Uterus (tissue), 4 donors: ENCODE data around the gene GAS1. TPM values are rescaled to one million over a fixed set of nuclear protein-coding genes. Genes with fewer than 3 reads are reported as not detected.

Source experiments
- DNase-seq, 2 donors: peaks; one replicate each; pipeline ENCODE4 v3.0.0-alpha.2; 2019 to 2020
- H3K27ac ChIP-seq, 2 donors: fragments of 200-600 bp; sonication (generic); 1 replicate in 1 of 2; 2 replicates in 1 of 2; pipeline ENCODE4 v1.5.1; 2016 to 2018
- H3K27me3 ChIP-seq, 2 donors: fragments of 200-600 bp; sonication (generic); one replicate each; pipeline ENCODE4 v1.5.1; 2018 to 2019; ENCODE audit warnings: control low read depth in 1 of 2
- H3K36me3 ChIP-seq, 2 donors: fragments of 200-600 bp; sonication (generic); one replicate each; pipeline ENCODE4 v1.5.1; 2019; ENCODE audit warnings: control low read depth in 1 of 2
- H3K4me1 ChIP-seq, 2 donors: fragments of 200-600 bp; sonication (generic); one replicate each; pipeline ENCODE4 v1.5.1; 2018 to 2019; ENCODE audit warnings: control low read depth in 1 of 2
- H3K4me3 ChIP-seq, 2 donors: fragments of 200-600 bp; sonication (generic); 1 replicate in 1 of 2; 2 replicates in 1 of 2; pipeline ENCODE4 v1.5.1; 2018 to 2019; ENCODE audit warnings: mild to moderate bottlenecking in 1 of 2
- H3K9me3 ChIP-seq, 2 donors: fragments of 200-600 bp; sonication (generic); one replicate each; pipeline ENCODE4 v1.5.1; 2019; ENCODE audit warnings: control low read depth in 1 of 2
- POLR2A ChIP-seq, 2 donors: fragments of 450-650 bp; IDR thresholded peaks; one replicate each; pipeline ENCODE4 v1.6.1; 2016; ENCODE audit warnings: antibody characterized with exemption in 2 of 2, mild to moderate bottlenecking in 1 of 2, moderate library complexity in 1 of 2
- intact Hi-C: fragments of 100-400 bp; cut with DNase I; formaldehyde crosslinking; loops from one replicate; pipeline ENCODE4 v1.15.1; 2023; ENCODE audit warnings: low total_unique reads
- total RNA-seq, 4 donors: library from RNA; depleted of rRNA in 3 of 4; stranded (reverse); fragments of >200 nt in 3 of 4; gene quantifications; one replicate each; pipeline versions ENCODE4 v1.1.0 to v1.2.4, GENCODE V29; 2014 to 2023
- TF ChIP-seq, protein P1 (sequence below), 4 experiments: fragments of 200-600 bp in 2 of 4; fragments of 450-650 bp in 2 of 4; sonication (generic) in 2 of 4; IDR thresholded peaks; one replicate each; pipeline ENCODE4 v1.5.1; 2016 to 2019; ENCODE audit warnings: antibody characterized with exemption in 4 of 4, mild to moderate bottlenecking in 2 of 4, moderate library complexity in 1 of 4
- donor health status: DM: yes; HTN: yes; CAD: no.

Gene GAS1, protein sequence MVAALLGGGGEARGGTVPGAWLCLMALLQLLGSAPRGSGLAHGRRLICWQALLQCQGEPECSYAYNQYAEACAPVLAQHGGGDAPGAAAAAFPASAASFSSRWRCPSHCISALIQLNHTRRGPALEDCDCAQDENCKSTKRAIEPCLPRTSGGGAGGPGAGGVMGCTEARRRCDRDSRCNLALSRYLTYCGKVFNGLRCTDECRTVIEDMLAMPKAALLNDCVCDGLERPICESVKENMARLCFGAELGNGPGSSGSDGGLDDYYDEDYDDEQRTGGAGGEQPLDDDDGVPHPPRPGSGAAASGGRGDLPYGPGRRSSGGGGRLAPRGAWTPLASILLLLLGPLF
- total RNA-seq: 100 to 1,000 TPM in 3 of 4 donors, 10 to 100 TPM in 1; 81.6 to 281 (median 172) TPM

DNA sequence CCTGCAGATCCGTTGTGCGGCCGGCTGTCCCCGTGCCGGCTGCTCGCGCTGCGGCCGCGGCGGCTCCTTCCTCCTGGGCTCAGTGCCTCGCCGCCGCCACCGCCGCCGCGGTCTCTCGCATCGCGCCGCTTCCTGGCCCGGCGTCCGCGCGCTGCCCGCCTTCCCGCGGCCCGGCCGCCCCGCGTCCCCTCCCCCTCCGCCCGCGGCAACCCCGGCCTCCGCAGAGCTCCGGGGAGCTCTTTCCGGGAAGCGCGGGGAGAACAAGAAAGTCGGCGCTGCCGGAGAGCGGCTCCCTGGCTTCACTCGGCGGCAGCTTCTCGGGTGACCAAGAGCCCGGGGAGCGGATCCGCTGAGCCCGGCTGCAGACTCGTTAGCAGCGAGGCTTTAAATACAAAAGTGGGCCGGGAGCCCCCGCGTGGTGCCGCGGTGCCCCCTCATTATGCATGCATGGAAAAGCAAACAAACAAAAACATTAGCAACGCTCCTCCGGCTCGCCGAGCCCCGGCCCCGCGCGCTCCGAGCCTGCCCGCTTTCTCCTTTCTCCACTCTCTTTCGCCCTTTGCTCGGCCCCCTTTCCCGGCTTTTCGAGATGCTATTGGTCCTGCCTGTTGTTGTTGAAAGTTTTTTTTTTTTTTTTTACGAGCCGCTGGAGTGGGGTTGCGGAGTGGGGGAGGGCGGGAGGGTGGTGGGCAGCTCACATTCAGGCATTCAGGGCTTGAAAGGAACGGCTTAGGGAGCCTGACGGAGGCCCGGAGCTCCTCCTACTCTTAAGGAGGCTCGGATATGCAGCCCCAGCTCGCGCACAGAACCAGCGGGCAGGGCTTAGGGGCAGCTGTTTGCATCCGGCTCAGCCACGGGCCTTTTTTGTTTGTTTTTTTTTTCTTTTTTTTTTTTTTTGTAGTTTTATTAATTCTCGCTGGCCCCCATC, at the start of gene GAS1:
Gene GAS1, minus strand, starts transcription at position 361 of the 928 bp plus-strand sequence. CDS start 727 bp downstream, outside the sequence.
- intact Hi-C loops: loop anchor here (5.0 kb wide), 2 partner anchors 375 to 460 kb away; no protein-coding TSS in a partner anchor
- Histone ChIP-seq H3K27ac (peak within 1 kb of the TSS; percentile 93 to 96), H3K4me3 (peak within 1 kb of the TSS; percentile 57 to 93), H3K36me3 (no peaks in the 10 kb centered on the region), H3K27me3 (no peaks in the 10 kb centered on the region), H3K9me3 (no peaks in the 10 kb centered on the region), H3K4me1 (no peaks in the 10 kb centered on the region)
- peak; percentile 88 to 95 for DNase-seq
- TF ChIP-seq, protein P1, sequence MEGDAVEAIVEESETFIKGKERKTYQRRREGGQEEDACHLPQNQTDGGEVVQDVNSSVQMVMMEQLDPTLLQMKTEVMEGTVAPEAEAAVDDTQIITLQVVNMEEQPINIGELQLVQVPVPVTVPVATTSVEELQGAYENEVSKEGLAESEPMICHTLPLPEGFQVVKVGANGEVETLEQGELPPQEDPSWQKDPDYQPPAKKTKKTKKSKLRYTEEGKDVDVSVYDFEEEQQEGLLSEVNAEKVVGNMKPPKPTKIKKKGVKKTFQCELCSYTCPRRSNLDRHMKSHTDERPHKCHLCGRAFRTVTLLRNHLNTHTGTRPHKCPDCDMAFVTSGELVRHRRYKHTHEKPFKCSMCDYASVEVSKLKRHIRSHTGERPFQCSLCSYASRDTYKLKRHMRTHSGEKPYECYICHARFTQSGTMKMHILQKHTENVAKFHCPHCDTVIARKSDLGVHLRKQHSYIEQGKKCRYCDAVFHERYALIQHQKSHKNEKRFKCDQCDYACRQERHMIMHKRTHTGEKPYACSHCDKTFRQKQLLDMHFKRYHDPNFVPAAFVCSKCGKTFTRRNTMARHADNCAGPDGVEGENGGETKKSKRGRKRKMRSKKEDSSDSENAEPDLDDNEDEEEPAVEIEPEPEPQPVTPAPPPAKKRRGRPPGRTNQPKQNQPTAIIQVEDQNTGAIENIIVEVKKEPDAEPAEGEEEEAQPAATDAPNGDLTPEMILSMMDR (IDR thresholded peaks at IDR 0.05): peak in 2 of 4 experiments; percentile 11 to 15
- TF ChIP-seq POLR2A (IDR thresholded peaks at IDR 0.05): peak; percentile 69 to 72

DNA sequence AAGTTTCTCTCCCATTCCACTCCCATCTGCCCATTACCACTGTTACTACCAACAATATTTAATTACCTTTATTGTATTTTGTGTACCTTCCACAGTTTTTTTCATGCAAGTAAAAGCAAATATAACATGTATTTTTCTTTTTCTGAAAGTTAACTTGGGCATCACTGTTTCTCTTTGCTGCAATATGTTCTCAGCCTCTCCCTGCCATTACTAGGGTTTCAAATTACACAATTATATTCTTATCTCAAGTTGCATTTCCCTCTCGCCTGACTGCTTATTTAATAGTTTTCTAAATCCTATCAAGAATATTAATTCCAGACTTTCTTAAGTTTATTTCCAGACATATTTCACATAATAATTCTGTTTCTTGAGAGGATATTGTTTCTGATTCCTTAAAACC, 46.9 kb upstream of the GAS1 start:
- Histone ChIP-seq H3K36me3 (no peaks in the 10 kb centered on the region), H3K9me3 (no peaks in the 10 kb centered on the region), H3K27me3 (no peaks in the 10 kb centered on the region), H3K4me3 (no peak overlapping the region), H3K4me1 (no peaks in the 10 kb centered on the region), H3K27ac (no peak overlapping the region)
- DNase-seq: no peak
- intact Hi-C loops: no loop called here
- TF ChIP-seq, protein P1 (IDR thresholded peaks at IDR 0.05): no peak
- no peak for TF ChIP-seq POLR2A (IDR thresholded peaks at IDR 0.05)

DNA sequence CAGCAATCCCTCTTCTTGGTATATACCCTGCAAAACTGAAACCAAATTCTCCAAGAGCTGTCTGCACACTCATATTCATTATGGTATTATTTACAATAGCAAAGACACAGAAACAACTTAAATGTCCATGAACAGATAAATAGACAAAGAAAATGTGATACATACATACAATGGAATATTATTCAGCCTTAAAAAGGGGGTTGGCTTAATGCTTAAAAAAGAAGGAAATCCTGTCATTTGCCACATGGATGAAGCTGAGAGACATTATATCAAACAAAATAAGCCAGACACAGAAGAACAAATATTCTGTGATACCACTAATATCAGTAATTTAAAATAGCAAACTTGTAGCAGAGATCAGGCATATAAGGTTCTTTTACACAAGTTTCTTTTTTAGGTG, 46.5 kb upstream of the GAS1 start:
- H3K27ac ChIP-seq: no peak overlapping the region
- TF ChIP-seq, protein P1 (IDR thresholded peaks at IDR 0.05): no peak
- TF ChIP-seq POLR2A (IDR thresholded peaks at IDR 0.05): no peak
- H3K9me3 ChIP-seq: no peaks in the 10 kb centered on the region
- no peak for DNase-seq
- no peaks in the 10 kb centered on the region for H3K4me1 ChIP-seq
- no peaks in the 10 kb centered on the region for H3K27me3 ChIP-seq
- no peak overlapping the region for H3K4me3 ChIP-seq
- no peaks in the 10 kb centered on the region for H3K36me3 ChIP-seq
- intact Hi-C loops: no loop called here

DNA sequence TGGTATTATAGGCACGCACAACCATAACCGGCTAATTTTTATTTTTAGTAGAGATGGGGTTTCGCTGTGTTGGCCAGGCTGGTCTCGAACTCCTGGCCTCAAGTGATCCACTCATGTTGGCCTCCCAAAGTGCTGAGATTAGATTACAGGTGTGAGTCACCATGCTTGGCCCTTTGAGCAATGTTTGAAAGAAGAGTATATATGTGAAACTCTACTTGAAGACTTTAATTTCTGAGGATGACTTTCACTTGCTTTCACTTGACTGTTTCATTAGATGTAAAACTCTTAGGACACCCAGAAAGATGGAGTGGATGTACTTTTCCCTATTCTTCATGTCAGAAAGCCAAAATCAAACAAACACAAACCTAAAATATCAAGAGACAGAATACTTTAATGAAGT, 43.8 kb upstream of the GAS1 start:
- Histone ChIP-seq H3K27ac (no peak overlapping the region), H3K27me3 (no peaks in the 10 kb centered on the region), H3K4me1 (no peaks in the 10 kb centered on the region), H3K9me3 (no peaks in the 10 kb centered on the region), H3K36me3 (no peaks in the 10 kb centered on the region), H3K4me3 (no peak overlapping the region)
- TF ChIP-seq POLR2A (IDR thresholded peaks at IDR 0.05): no peak
- TF ChIP-seq, protein P1 (IDR thresholded peaks at IDR 0.05): no peak
- no peak for DNase-seq
- intact Hi-C loops: no loop called here
